Measurements from ENCODE around the gene AKAP8L.

The AKAP8L gene

GRCh38 chr19:15418579-15419412, at the start of gene AKAP8L:
AKAP8L (minus strand) TSS chr19:15418988; CDS start chr19:15418923, 65 bp downstream.
- DNase-seq (ENCODE audit: low read depth in 2 of 2): peak; percentile 94 to 96

- DNase-seq (ENCODE audit: low read depth in 2 of 2): no peak
Measured at GRCh38 chr19:15467734-15468214, 49.0 kb upstream of the AKAP8L start.

GRCh38 chr19:15466851-15467733, 48.3 kb upstream of the AKAP8L start:
- DNase-seq (ENCODE audit: low read depth in 2 of 2): peak in 1 of 2 donors; percentile 38

GRCh38 chr19:15464394-15465385, 45.9 kb upstream of the AKAP8L start, which contains the start of gene RASAL3:
RASAL3 (minus strand) TSS chr19:15464544; CDS start chr19:15464358, 186 bp downstream.
- DNase-seq (ENCODE audit: low read depth in 2 of 2): peak; percentile 47 to 58

- DNase-seq (ENCODE audit: low read depth in 2 of 2): peak; percentile 54 to 62
Measured at GRCh38 chr19:15463861-15464371, 45.1 kb upstream of the AKAP8L start.

- no peak for DNase-seq (ENCODE audit: low read depth in 2 of 2)
Measured at GRCh38 chr19:15461694-15462093, 42.9 kb upstream of the AKAP8L start.

GRCh38 chr19:15457701-15458484, 39.1 kb upstream of the AKAP8L start:
- DNase-seq (ENCODE audit: low read depth in 2 of 2): no peak

GRCh38 chr19:15456871-15457700, 38.3 kb upstream of the AKAP8L start:
- no peak for DNase-seq (ENCODE audit: low read depth in 2 of 2)

- DNase-seq (ENCODE audit: low read depth in 2 of 2): no peak
Measured at GRCh38 chr19:15456441-15456840, 37.7 kb upstream of the AKAP8L start.

- no peak for DNase-seq (ENCODE audit: low read depth in 2 of 2)
Measured at GRCh38 chr19:15455996-15456395, 37.2 kb upstream of the AKAP8L start.

GRCh38 chr19:15453906-15454860, 35.4 kb upstream of the AKAP8L start:
- no peak for DNase-seq (ENCODE audit: low read depth in 2 of 2)

GRCh38 chr19:15453091-15453578, 34.3 kb upstream of the AKAP8L start:
- DNase-seq (ENCODE audit: low read depth in 2 of 2): no peak

GRCh38 chr19:15452111-15453047, 33.6 kb upstream of the AKAP8L start:
- DNase-seq (ENCODE audit: low read depth in 2 of 2): no peak

GRCh38 chr19:15450528-15450890, 31.7 kb upstream of the AKAP8L start:
- DNase-seq (ENCODE audit: low read depth in 2 of 2): no peak

- DNase-seq (ENCODE audit: low read depth in 2 of 2): peak; percentile 68 to 69
Measured at GRCh38 chr19:15449620-15450527, 31.1 kb upstream of the AKAP8L start, which contains the start of gene WIZ. WIZ (minus strand) TSS chr19:15449956; CDS start chr19:15448307, 1,649 bp downstream.
